ENCODE results near the gene EXPH5. TPM values are rescaled to one million over a fixed set of nuclear protein-coding genes. Genes with fewer than 3 reads are reported as not detected.

The EXPH5 gene
- polyA plus RNA-seq, 1 donor (not counting 4 experiments of a cell fraction or from before 2014, with no cell fraction given), result 11.7 TPM

DNA sequence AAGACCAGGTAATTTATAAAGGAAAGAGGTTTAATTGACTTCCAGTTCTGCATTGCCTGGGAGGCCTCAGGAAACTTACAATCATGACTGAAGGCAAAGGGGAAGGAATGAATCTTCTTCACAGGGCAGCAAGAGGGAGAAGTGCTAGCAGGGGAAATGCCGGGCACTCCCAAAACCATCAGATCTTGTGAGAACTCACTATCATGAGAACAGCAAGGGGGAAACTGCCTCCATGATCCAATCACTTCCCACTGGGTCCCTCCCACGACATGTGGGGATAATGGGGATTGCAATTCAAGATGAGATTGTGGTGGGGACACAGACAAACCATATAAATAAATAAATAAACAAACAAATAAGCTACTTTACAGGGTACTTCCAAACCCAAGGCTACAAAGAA, 28.8 kb upstream of the EXPH5 start:
- Histone ChIP-seq H3K36me3 (ENCODE audit: control insufficient read depth in 2 of 2, extremely low read depth in 1 of 2, insufficient read depth in 2 of 2, low read length in 2 of 2) (no peaks in the 10 kb centered on the region), H3K27me3 (ENCODE audit: control insufficient read depth, extremely low read depth, insufficient read depth, low read length) (no peaks in the 10 kb centered on the region), H2AFZ (ENCODE audit: control insufficient read depth, low read length) (no peak overlapping the region), H3K79me2 (ENCODE audit: control insufficient read depth, insufficient read depth, low read length) (no peaks in the 10 kb centered on the region), H3K9me1 (ENCODE audit: control insufficient read depth, extremely low read depth, insufficient read depth, low read length) (no peaks in the 10 kb centered on the region), H3K4me2 (ENCODE audit: control insufficient read depth, extremely low read depth, insufficient read depth, low read depth, low read length) (no peak overlapping the region), H3K9ac (ENCODE audit: control insufficient read depth, extremely low read depth, insufficient read depth, low read length) (no peak overlapping the region), H3K9me3 (ENCODE audit: control insufficient read depth, low read depth, low read length) (no peaks in the 10 kb centered on the region), H3K4me1 (ENCODE audit: control insufficient read depth, extremely low read depth, insufficient read depth, low read length) (peaks cover 36% of the 10 kb centered on the region), H4K20me1 (ENCODE audit: control insufficient read depth, extremely low read depth, insufficient read depth, low read length) (no peaks in the 10 kb centered on the region), H3K27ac (ENCODE audit: control insufficient read depth, insufficient read depth, low read length) (no peak overlapping the region), H3K4me3 (ENCODE audit: control insufficient read depth in 2 of 3, extremely low read depth in 1 of 3, insufficient read depth in 2 of 3, low read depth in 1 of 3, low read length in 3 of 3) (no peak overlapping the region)
- DNase-seq (ENCODE audit: low read depth, low spot score), result no peak
- TF ChIP-seq EZH2 (IDR thresholded peaks at IDR 0.05; ENCODE audit: low read length), result no peak
- TF ChIP-seq, protein P1, sequence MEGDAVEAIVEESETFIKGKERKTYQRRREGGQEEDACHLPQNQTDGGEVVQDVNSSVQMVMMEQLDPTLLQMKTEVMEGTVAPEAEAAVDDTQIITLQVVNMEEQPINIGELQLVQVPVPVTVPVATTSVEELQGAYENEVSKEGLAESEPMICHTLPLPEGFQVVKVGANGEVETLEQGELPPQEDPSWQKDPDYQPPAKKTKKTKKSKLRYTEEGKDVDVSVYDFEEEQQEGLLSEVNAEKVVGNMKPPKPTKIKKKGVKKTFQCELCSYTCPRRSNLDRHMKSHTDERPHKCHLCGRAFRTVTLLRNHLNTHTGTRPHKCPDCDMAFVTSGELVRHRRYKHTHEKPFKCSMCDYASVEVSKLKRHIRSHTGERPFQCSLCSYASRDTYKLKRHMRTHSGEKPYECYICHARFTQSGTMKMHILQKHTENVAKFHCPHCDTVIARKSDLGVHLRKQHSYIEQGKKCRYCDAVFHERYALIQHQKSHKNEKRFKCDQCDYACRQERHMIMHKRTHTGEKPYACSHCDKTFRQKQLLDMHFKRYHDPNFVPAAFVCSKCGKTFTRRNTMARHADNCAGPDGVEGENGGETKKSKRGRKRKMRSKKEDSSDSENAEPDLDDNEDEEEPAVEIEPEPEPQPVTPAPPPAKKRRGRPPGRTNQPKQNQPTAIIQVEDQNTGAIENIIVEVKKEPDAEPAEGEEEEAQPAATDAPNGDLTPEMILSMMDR (optimal IDR thresholded peaks at IDR 0.05 in 1 of 3, IDR thresholded peaks at IDR 0.05 in 1 of 3, conservative IDR thresholded peaks at IDR 0.05 in 1 of 3; ENCODE audit: extremely low read depth in 1 of 3, insufficient read depth in 2 of 3, low read length in 3 of 3), result no peak
- dilution Hi-C loops (cut with MboI; ENCODE audit: extremely low pct_ligation_motif_present, low sequenced_read_pairs), result no loop called here
- FAIRE-seq, result no peak

DNA sequence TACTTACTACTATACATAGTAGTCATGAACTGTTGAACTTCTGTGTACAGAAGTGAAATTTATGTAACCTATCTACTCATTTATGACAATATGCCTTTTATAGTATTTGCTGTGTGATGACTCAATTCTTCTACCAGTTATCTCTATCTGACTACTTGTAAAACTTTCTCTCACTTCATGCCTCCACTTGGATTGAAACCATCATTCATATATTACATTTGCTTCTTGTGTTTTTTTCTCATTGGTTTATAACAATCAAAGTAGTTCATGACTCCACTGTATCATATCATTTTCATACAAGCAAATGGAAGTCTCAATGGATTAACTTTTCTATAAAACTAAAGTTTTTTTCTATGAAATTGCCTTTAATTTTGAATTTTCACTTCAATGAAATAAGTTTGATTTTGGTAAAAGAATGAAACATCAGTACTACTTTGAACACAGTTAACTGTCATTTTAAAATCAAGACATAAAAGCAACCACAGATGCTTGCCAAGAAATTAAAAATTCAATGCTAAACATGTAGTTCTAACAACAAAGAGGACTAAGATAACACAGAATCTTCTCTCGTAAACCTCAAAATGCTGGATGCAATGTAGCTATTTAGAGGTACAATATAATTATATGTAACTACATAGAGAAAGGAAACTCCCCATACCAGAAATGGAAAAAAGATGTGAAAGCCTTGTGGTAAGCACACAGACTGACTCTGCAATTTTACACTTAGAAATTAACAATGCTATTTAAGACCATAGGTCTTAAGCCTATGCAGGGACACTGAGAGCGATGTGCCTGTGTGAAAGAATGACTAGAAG, 27.6 kb upstream of the EXPH5 start:
- Histone ChIP-seq H3K9me1 (ENCODE audit: control insufficient read depth, extremely low read depth, insufficient read depth, low read length) (no peaks in the 10 kb centered on the region), H3K4me3 (ENCODE audit: control insufficient read depth in 2 of 3, extremely low read depth in 1 of 3, insufficient read depth in 2 of 3, low read depth in 1 of 3, low read length in 3 of 3) (no peak overlapping the region), H4K20me1 (ENCODE audit: control insufficient read depth, extremely low read depth, insufficient read depth, low read length) (no peaks in the 10 kb centered on the region), H2AFZ (ENCODE audit: control insufficient read depth, low read length) (peak overlapping the region; percentile 73), H3K36me3 (ENCODE audit: control insufficient read depth in 2 of 2, extremely low read depth in 1 of 2, insufficient read depth in 2 of 2, low read length in 2 of 2) (no peaks in the 10 kb centered on the region), H3K79me2 (ENCODE audit: control insufficient read depth, insufficient read depth, low read length) (no peaks in the 10 kb centered on the region), H3K27ac (ENCODE audit: control insufficient read depth, insufficient read depth, low read length) (peak overlapping the region; percentile 12), H3K4me1 (ENCODE audit: control insufficient read depth, extremely low read depth, insufficient read depth, low read length) (peaks cover 45% of the 10 kb centered on the region), H3K27me3 (ENCODE audit: control insufficient read depth, extremely low read depth, insufficient read depth, low read length) (no peaks in the 10 kb centered on the region), H3K4me2 (ENCODE audit: control insufficient read depth, extremely low read depth, insufficient read depth, low read depth, low read length) (no peak overlapping the region), H3K9me3 (ENCODE audit: control insufficient read depth, low read depth, low read length) (no peaks in the 10 kb centered on the region), H3K9ac (ENCODE audit: control insufficient read depth, extremely low read depth, insufficient read depth, low read length) (no peak overlapping the region)
- dilution Hi-C loops (cut with MboI; ENCODE audit: extremely low pct_ligation_motif_present, low sequenced_read_pairs), result no loop called here
- DNase-seq (ENCODE audit: low read depth, low spot score), result no peak
- TF ChIP-seq, protein P1 (optimal IDR thresholded peaks at IDR 0.05 in 1 of 3, IDR thresholded peaks at IDR 0.05 in 1 of 3, conservative IDR thresholded peaks at IDR 0.05 in 1 of 3; ENCODE audit: extremely low read depth in 1 of 3, insufficient read depth in 2 of 3, low read length in 3 of 3), result no peak
- no peak for TF ChIP-seq EZH2 (IDR thresholded peaks at IDR 0.05; ENCODE audit: low read length)
- no peak for FAIRE-seq

Data from keratinocyte (primary cell).